Measurements from ENCODE around the gene UPP1. TPM values are rescaled to one million over a fixed set of nuclear protein-coding genes. Genes with fewer than 3 reads are reported as not detected.

UPP1 gene
- total RNA-seq, 4 donors from 2014 or later, result 11.6 to 50.5 (median 27.3) TPM

GRCh38 chr7:48130658-48131108, 41.6 kb downstream of the UPP1 start:
- TF ChIP-seq CTCF (IDR thresholded peaks at IDR 0.05; ENCODE audit: low read depth), result no peak

GRCh38 chr7:48132792-48133191, 43.7 kb downstream of the UPP1 start:
- no peak for TF ChIP-seq CTCF (IDR thresholded peaks at IDR 0.05; ENCODE audit: low read depth)

- TF ChIP-seq CTCF (IDR thresholded peaks at IDR 0.05; ENCODE audit: low read depth), result no peak
These were observed 50.4 kb downstream of the UPP1 start for GRCh38 chr7:48139459-48139858.

GRCh38 chr7:48140001-48140681, 51.1 kb downstream of the UPP1 start:
- TF ChIP-seq CTCF (IDR thresholded peaks at IDR 0.05; ENCODE audit: low read depth), result no peak

- no peak for TF ChIP-seq CTCF (IDR thresholded peaks at IDR 0.05; ENCODE audit: low read depth)
These were observed 52.5 kb downstream of the UPP1 start for GRCh38 chr7:48141521-48141920.

GRCh38 chr7:48144291-48144768, 55.3 kb downstream of the UPP1 start:
- no peak for TF ChIP-seq CTCF (IDR thresholded peaks at IDR 0.05; ENCODE audit: low read depth)

- TF ChIP-seq CTCF (IDR thresholded peaks at IDR 0.05; ENCODE audit: low read depth), result no peak
These were observed 58.1 kb downstream of the UPP1 start for GRCh38 chr7:48147078-48147591.

Measured in subcutaneous adipose tissue (tissue), 4 donors.